GM18526 (cell line): ENCODE measurements around the gene RNF213.

Experiments
- POLR2A ChIP-seq: IDR thresholded peaks from 3 replicates; pipeline ENCODE4 v1.6.1; 2011; ENCODE audit not compliant: insufficient read length; ENCODE audit errors: extremely low read depth

RNF213 gene

GRCh38 chr17:80291691-80292487, 31.2 kb downstream of the RNF213 start:
- no peak for TF ChIP-seq POLR2A

GRCh38 chr17:80292521-80292971, 31.9 kb downstream of the RNF213 start:
- no peak for TF ChIP-seq POLR2A

GRCh38 chr17:80294210-80294609, 33.6 kb downstream of the RNF213 start:
- no peak for TF ChIP-seq POLR2A

GRCh38 chr17:80294653-80295052, 34.0 kb downstream of the RNF213 start:
- TF ChIP-seq POLR2A = no peak

GRCh38 chr17:80295146-80295545, 34.5 kb downstream of the RNF213 start:
- TF ChIP-seq POLR2A = no peak

- no peak for TF ChIP-seq POLR2A
Measured at GRCh38 chr17:80295559-80295958, 34.9 kb downstream of the RNF213 start.

GRCh38 chr17:80296221-80296620, 35.6 kb downstream of the RNF213 start:
- TF ChIP-seq POLR2A = no peak

GRCh38 chr17:80297996-80298560, 37.4 kb downstream of the RNF213 start:
- no peak for TF ChIP-seq POLR2A

- no peak for TF ChIP-seq POLR2A
Measured at GRCh38 chr17:80303824-80304223, 43.2 kb downstream of the RNF213 start.

GRCh38 chr17:80307994-80308691, 47.5 kb downstream of the RNF213 start:
- no peak for TF ChIP-seq POLR2A

- no peak for TF ChIP-seq POLR2A
Measured at GRCh38 chr17:80308692-80309517, 48.3 kb downstream of the RNF213 start.

- TF ChIP-seq POLR2A = no peak
Measured at GRCh38 chr17:80311216-80311827, 50.7 kb downstream of the RNF213 start.

- no peak for TF ChIP-seq POLR2A
Measured at GRCh38 chr17:80312621-80313135, 52.0 kb downstream of the RNF213 start.

GRCh38 chr17:80313160-80313829, 52.6 kb downstream of the RNF213 start:
- TF ChIP-seq POLR2A = no peak
